MCF 10A (cell line): Measurements from ENCODE around the gene ABCC8. TPM values are rescaled to one million over a fixed set of nuclear protein-coding genes. Genes with fewer than 3 reads are reported as not detected.

Source experiments
- BruUV-seq: library from RNA; stranded (reverse); fragments of 400-500 nt; replicated peaks from 2 replicates; lab custom pipeline; 2021; lab: Mats Ljungman, UMichigan
- CTCF ChIA-PET: fragments of 300-600 bp; sonication (Branson Sonifier 250); formaldehyde crosslinking; extraction: SDS; loops from one replicate; lab custom pipeline; 2021; ENCODE audit warnings: antibody characterized with exemption, inconsistent platforms; lab: Yijun Ruan, JAX
- POLR2A ChIA-PET: fragments of 300-600, 350-650 bp; sonication (Branson Sonifier 250); formaldehyde crosslinking; extraction: SDS; loops from one replicate; lab custom pipeline; 2020; ENCODE audit warnings: antibody characterized with exemption, inconsistent platforms; lab: Yijun Ruan, JAX
- DNase-seq: peaks from one replicate; pipeline ENCODE4 v3.0.0-alpha.2; 2018; ENCODE audit not compliant: unreplicated experiment
- H3K27ac Mint-ChIP-seq: one replicate; pipeline ENCODE4 v1.8.0; 2022; ENCODE audit warnings: mild to moderate bottlenecking, low read depth, mixed read lengths; ENCODE audit not compliant: unreplicated experiment
- H3K27me3 Mint-ChIP-seq: one replicate; pipeline ENCODE4 v1.8.0; 2022; ENCODE audit warnings: mixed read lengths; ENCODE audit not compliant: insufficient read depth, unreplicated experiment
- H3K36me3 Mint-ChIP-seq: one replicate; pipeline ENCODE4 v1.8.0; 2022; ENCODE audit warnings: mild to moderate bottlenecking, moderate library complexity, mixed read lengths; ENCODE audit not compliant: insufficient read depth, unreplicated experiment
- H3K4me1 Mint-ChIP-seq: one replicate; pipeline ENCODE4 v1.8.0; 2022; ENCODE audit warnings: mixed read lengths; ENCODE audit not compliant: insufficient read depth, unreplicated experiment
- H3K4me3 Mint-ChIP-seq: one replicate; pipeline ENCODE4 v1.8.0; 2022; ENCODE audit warnings: mild to moderate bottlenecking, moderate library complexity, mixed read lengths; ENCODE audit not compliant: unreplicated experiment
- H3K9me3 Mint-ChIP-seq: one replicate; pipeline ENCODE4 v1.8.0; 2022; ENCODE audit warnings: mixed read lengths; ENCODE audit not compliant: unreplicated experiment
- CTCF ChIP-seq: fragments of 200-600 bp; IDR thresholded peaks from one replicate; pipeline ENCODE4 v1.8.0; 2022; ENCODE audit warnings: antibody characterized with exemption, mild to moderate bottlenecking; ENCODE audit not compliant: unreplicated experiment
- intact Hi-C: fragments of 100-400 bp; cut with micrococcal nuclease; formaldehyde crosslinking; loops from 2 replicates; pipeline ENCODE4 v1.14.1; 2022
- total RNA-seq: library from RNA; stranded (reverse); gene quantifications from 2 replicates; pipeline ENCODE4 v1.2.3, GENCODE V29; 2022

ABCC8 gene
- total RNA-seq, 1 experiment from 2014 or later: not detected

- Mint-ChIP-seq H3K4me1 (peaks cover 5% of the 10 kb centered on the region), H3K27ac (no peak overlapping the region), H3K36me3 (no peaks in the 10 kb centered on the region), H3K9me3 (no peaks in the 10 kb centered on the region), H3K4me3 (no peak overlapping the region), H3K27me3 (peaks cover 41% of the 10 kb centered on the region)
- ChIA-PET POLR2A (no interaction called here), CTCF (interaction anchor here (0.7 to 13.2 kb wide), 9 partner anchors 11 to 431 kb away, joined by 3 to 208 read pairs (median 14); no protein-coding TSS in a partner anchor)
- TF ChIP-seq CTCF: no peak
- DNase-seq: no peak
- intact Hi-C loops: loop anchor here (10.0 kb wide), 1 partner anchor 562 kb away; no protein-coding TSS in a partner anchor
- BruUV-seq: no TSS peak
These were observed 30.3 kb upstream of the ABCC8 start for GRCh38 chr11:17506942-17507341.

- no TSS peak for BruUV-seq
- H3K36me3 Mint-ChIP-seq: no peaks in the 10 kb centered on the region
- intact Hi-C loops: loop anchor here (10.0 kb wide), 1 partner anchor 562 kb away; no protein-coding TSS in a partner anchor
- peaks cover 5% of the 10 kb centered on the region for H3K4me1 Mint-ChIP-seq
- H3K27ac Mint-ChIP-seq: no peak overlapping the region
- no peak for TF ChIP-seq CTCF
- no peak overlapping the region for H3K4me3 Mint-ChIP-seq
- H3K27me3 Mint-ChIP-seq: peaks cover 36% of the 10 kb centered on the region
- no peak for DNase-seq
- ChIA-PET CTCF (interaction anchor here (0.8 to 13.2 kb wide), 13 partner anchors 12 to 277 kb away, joined by 3 to 208 read pairs (median 6); no protein-coding TSS in a partner anchor), POLR2A (no interaction called here)
- H3K9me3 Mint-ChIP-seq: no peaks in the 10 kb centered on the region
These were observed 29.7 kb upstream of the ABCC8 start for GRCh38 chr11:17506314-17506713.

GRCh38 chr11:17505146-17505545, 28.5 kb upstream of the ABCC8 start:
- no peak for TF ChIP-seq CTCF
- no peak for DNase-seq
- no TSS peak for BruUV-seq
- H3K9me3 Mint-ChIP-seq: no peaks in the 10 kb centered on the region
- POLR2A ChIA-PET: interaction anchor here (0.9 kb wide), 1 partner anchor 121 kb away, joined by 3 read pairs; no protein-coding TSS in a partner anchor
- H3K27me3 Mint-ChIP-seq: peaks cover 39% of the 10 kb centered on the region
- CTCF ChIA-PET: interaction anchor here (0.6 to 13.2 kb wide), 35 partner anchors 12 to 555 kb away, joined by 3 to 208 read pairs (median 4); partner anchors contain the start of gene KCNJ11
- H3K4me1 Mint-ChIP-seq: peaks cover under 1% of the 10 kb centered on the region
- H3K4me3 Mint-ChIP-seq: no peak overlapping the region
- H3K36me3 Mint-ChIP-seq: no peaks in the 10 kb centered on the region
- no peak overlapping the region for H3K27ac Mint-ChIP-seq
- intact Hi-C loops: loop anchor here (10.0 kb wide), 1 partner anchor 560 kb away; no protein-coding TSS in a partner anchor

GRCh38 chr11:17504330-17505107, 27.9 kb upstream of the ABCC8 start:
- no peaks in the 10 kb centered on the region for H3K9me3 Mint-ChIP-seq
- TF ChIP-seq CTCF: peak; percentile 89
- no peaks in the 10 kb centered on the region for H3K4me1 Mint-ChIP-seq
- ChIA-PET POLR2A (interaction anchor here (0.9 kb wide), 1 partner anchor 121 kb away, joined by 3 read pairs; no protein-coding TSS in a partner anchor), CTCF (interaction anchor here (0.5 to 13.2 kb wide), 47 partner anchors 8 to 554 kb away, joined by 3 to 208 read pairs (median 3); partner anchors contain the start of gene KCNJ11)
- H3K27ac Mint-ChIP-seq: no peak overlapping the region
- peak; percentile 74 for DNase-seq
- H3K27me3 Mint-ChIP-seq: peaks cover 45% of the 10 kb centered on the region
- BruUV-seq: no TSS peak
- no peak overlapping the region for H3K4me3 Mint-ChIP-seq
- intact Hi-C loops: loop anchor here (1.0 to 10.0 kb wide), 3 partner anchors 120 to 560 kb away; no protein-coding TSS in a partner anchor
- H3K36me3 Mint-ChIP-seq: no peaks in the 10 kb centered on the region
